ENCODE results near the gene HLA-DRB1.

DNA sequence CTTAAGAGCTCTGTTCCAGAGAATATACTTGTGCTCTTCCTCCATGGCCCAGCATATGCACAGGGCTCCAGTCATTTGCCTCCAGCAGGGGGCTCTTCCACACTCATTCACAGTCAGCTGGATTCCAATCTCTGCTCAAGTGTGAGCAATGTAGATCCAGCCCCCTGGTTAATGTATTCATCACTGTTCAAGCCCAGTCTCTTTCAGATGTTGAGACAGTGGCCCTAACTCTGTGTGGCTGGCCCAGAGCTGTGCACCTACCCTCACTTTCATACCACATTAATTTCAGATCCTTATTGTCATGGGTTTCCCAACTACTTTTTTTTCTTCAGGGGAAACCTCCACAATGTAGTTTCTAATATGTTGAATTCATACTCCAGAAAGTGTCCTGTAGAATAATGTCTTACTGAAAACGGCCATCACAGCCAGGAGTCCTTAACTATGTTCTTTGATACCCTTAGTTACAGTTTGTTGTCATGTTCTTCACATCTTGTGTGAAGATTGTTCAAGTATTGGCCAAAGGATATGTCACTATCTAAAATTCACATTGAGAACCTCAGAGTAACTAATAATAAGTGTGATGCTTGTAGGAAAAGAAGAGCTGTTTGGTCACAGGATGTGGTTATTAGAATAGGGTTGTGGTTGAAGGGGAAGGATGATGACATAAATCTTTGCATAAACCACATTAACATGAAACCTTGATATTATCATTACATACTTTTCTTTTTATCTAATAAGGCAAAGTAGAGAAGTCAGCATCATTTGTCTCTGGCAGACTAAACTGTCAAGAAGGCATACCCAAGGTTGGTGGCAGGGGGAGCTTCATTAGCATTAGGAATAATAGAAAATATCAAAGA is 33.1 kb upstream of the HLA-DRB1 start:
- TF ChIP-seq, protein P1, sequence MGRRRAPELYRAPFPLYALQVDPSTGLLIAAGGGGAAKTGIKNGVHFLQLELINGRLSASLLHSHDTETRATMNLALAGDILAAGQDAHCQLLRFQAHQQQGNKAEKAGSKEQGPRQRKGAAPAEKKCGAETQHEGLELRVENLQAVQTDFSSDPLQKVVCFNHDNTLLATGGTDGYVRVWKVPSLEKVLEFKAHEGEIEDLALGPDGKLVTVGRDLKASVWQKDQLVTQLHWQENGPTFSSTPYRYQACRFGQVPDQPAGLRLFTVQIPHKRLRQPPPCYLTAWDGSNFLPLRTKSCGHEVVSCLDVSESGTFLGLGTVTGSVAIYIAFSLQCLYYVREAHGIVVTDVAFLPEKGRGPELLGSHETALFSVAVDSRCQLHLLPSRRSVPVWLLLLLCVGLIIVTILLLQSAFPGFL (CRISPR knock-in tag; IDR thresholded peaks at IDR 0.05; ENCODE audit: borderline replicate concordance): no peak
- TF ChIP-seq, protein P2, sequence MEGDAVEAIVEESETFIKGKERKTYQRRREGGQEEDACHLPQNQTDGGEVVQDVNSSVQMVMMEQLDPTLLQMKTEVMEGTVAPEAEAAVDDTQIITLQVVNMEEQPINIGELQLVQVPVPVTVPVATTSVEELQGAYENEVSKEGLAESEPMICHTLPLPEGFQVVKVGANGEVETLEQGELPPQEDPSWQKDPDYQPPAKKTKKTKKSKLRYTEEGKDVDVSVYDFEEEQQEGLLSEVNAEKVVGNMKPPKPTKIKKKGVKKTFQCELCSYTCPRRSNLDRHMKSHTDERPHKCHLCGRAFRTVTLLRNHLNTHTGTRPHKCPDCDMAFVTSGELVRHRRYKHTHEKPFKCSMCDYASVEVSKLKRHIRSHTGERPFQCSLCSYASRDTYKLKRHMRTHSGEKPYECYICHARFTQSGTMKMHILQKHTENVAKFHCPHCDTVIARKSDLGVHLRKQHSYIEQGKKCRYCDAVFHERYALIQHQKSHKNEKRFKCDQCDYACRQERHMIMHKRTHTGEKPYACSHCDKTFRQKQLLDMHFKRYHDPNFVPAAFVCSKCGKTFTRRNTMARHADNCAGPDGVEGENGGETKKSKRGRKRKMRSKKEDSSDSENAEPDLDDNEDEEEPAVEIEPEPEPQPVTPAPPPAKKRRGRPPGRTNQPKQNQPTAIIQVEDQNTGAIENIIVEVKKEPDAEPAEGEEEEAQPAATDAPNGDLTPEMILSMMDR (IDR thresholded peaks at IDR 0.05): no peak
- TF ChIP-seq NFATC4 (CRISPR knock-in tag; IDR thresholded peaks at IDR 0.05) (no peak), NR3C1 (CRISPR knock-in tag; conservative IDR thresholded peaks at IDR 0.05; ENCODE audit: low read depth) (no peak), SP1 (CRISPR knock-in tag; conservative IDR thresholded peaks at IDR 0.05) (no peak)
- TF ChIP-seq, protein P3, sequence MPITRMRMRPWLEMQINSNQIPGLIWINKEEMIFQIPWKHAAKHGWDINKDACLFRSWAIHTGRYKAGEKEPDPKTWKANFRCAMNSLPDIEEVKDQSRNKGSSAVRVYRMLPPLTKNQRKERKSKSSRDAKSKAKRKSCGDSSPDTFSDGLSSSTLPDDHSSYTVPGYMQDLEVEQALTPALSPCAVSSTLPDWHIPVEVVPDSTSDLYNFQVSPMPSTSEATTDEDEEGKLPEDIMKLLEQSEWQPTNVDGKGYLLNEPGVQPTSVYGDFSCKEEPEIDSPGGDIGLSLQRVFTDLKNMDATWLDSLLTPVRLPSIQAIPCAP (CRISPR knock-in tag; IDR thresholded peaks at IDR 0.05): no peak
